ENCODE data around the gene ITGBL1.

Gene ITGBL1

GRCh38 chr13:101712026-101712348 is 259.5 kb downstream of the ITGBL1 start:
- no peak for TF ChIP-seq CTCF (tag by site-specific recombination; IDR thresholded peaks at IDR 0.05)
- Histone ChIP-seq H3K27ac (ENCODE audit: extremely low read depth, low read depth, low read length) (no peak overlapping the region), H3K36me3 (ENCODE audit: control insufficient read depth in 2 of 2, insufficient read depth in 1 of 2, low read length in 2 of 2) (no peaks in the 10 kb centered on the region), H3K4me1 (ENCODE audit: control insufficient read depth, insufficient read depth, low read length) (no peaks in the 10 kb centered on the region), H3K4me3 (ENCODE audit: low read depth, low read length) (no peak overlapping the region), H3K9me3 (ENCODE audit: control insufficient read depth, insufficient read depth, low read depth, low read length) (no peaks in the 10 kb centered on the region)
- ChIA-PET POLR2A (no interaction called here), CTCF (no interaction called here)

GRCh38 chr13:101714195-101714594 is 261.7 kb downstream of the ITGBL1 start:
- CTCF ChIA-PET, result interaction anchor here (0.8 kb wide), 1 partner anchor 43 kb away, joined by 3 read pairs; no protein-coding TSS in a partner anchor
- Histone ChIP-seq H3K27ac (ENCODE audit: extremely low read depth, low read depth, low read length) (no peak overlapping the region), H3K4me3 (ENCODE audit: low read depth, low read length) (no peak overlapping the region), H3K36me3 (ENCODE audit: control insufficient read depth in 2 of 2, insufficient read depth in 1 of 2, low read length in 2 of 2) (no peaks in the 10 kb centered on the region), H3K9me3 (ENCODE audit: control insufficient read depth, insufficient read depth, low read depth, low read length) (no peaks in the 10 kb centered on the region), H3K4me1 (ENCODE audit: control insufficient read depth, insufficient read depth, low read length) (no peaks in the 10 kb centered on the region)
- TF ChIP-seq YY2 (tag by site-specific recombination; IDR thresholded peaks at IDR 0.05), result no peak
- no peak for TF ChIP-seq OSR2 (tag by site-specific recombination; IDR thresholded peaks at IDR 0.05)
- TF ChIP-seq TSHZ1 (tag by site-specific recombination; IDR thresholded peaks at IDR 0.05; ENCODE audit: borderline replicate concordance), result no peak
- no peak for TF ChIP-seq SALL2 (tag by site-specific recombination; IDR thresholded peaks at IDR 0.05; ENCODE audit: borderline replicate concordance)
- TF ChIP-seq ZSCAN23 (tag by site-specific recombination; IDR thresholded peaks at IDR 0.05), result no peak
- TF ChIP-seq ZNF10 (tag by site-specific recombination; IDR thresholded peaks at IDR 0.05), result no peak
- no peak for TF ChIP-seq ZNF157 (tag by site-specific recombination; IDR thresholded peaks at IDR 0.05)
- no peak for TF ChIP-seq ZNF610 (tag by site-specific recombination; IDR thresholded peaks at IDR 0.05; ENCODE audit: borderline replicate concordance)
- TF ChIP-seq ZNF366 (tag by site-specific recombination; conservative IDR thresholded peaks at IDR 0.05), result no peak
- no peak for TF ChIP-seq ZNF146 (tag by site-specific recombination; IDR thresholded peaks at IDR 0.05)
- no peak for TF ChIP-seq ZNF777 (tag by site-specific recombination; IDR thresholded peaks at IDR 0.05; ENCODE audit: borderline replicate concordance)
- TF ChIP-seq CTCF (tag by site-specific recombination; IDR thresholded peaks at IDR 0.05), result no peak
- TF ChIP-seq ZNF518A (tag by site-specific recombination; conservative IDR thresholded peaks at IDR 0.05; ENCODE audit: low read depth), result no peak
- TF ChIP-seq ZNF2 (tag by site-specific recombination; IDR thresholded peaks at IDR 0.05), result no peak
- TF ChIP-seq INSM2 (tag by site-specific recombination; IDR thresholded peaks at IDR 0.05), result no peak
- no peak for TF ChIP-seq SP7 (tag by site-specific recombination; IDR thresholded peaks at IDR 0.05)
- no peak for TF ChIP-seq ZNF624 (tag by site-specific recombination; IDR thresholded peaks at IDR 0.05)
- POLR2A ChIA-PET, result no interaction called here

Data from HEK293 (cell line).